ENCODE measurements around the gene LITAF.

Gene LITAF

GRCh38 chr16:11551842-11552241 lies 34.9 kb downstream of the LITAF start:
- no peak for DNase-seq (ENCODE audit: low read depth in 2 of 2)

- no peak for DNase-seq (ENCODE audit: low read depth in 2 of 2)
These were observed 35.8 kb downstream of the LITAF start for GRCh38 chr16:11550791-11551498.

GRCh38 chr16:11547118-11547916 lies 39.4 kb downstream of the LITAF start:
- DNase-seq (ENCODE audit: low read depth in 2 of 2): no peak

GRCh38 chr16:11546608-11547061 lies 40.1 kb downstream of the LITAF start:
- DNase-seq (ENCODE audit: low read depth in 2 of 2): no peak

DNA sequence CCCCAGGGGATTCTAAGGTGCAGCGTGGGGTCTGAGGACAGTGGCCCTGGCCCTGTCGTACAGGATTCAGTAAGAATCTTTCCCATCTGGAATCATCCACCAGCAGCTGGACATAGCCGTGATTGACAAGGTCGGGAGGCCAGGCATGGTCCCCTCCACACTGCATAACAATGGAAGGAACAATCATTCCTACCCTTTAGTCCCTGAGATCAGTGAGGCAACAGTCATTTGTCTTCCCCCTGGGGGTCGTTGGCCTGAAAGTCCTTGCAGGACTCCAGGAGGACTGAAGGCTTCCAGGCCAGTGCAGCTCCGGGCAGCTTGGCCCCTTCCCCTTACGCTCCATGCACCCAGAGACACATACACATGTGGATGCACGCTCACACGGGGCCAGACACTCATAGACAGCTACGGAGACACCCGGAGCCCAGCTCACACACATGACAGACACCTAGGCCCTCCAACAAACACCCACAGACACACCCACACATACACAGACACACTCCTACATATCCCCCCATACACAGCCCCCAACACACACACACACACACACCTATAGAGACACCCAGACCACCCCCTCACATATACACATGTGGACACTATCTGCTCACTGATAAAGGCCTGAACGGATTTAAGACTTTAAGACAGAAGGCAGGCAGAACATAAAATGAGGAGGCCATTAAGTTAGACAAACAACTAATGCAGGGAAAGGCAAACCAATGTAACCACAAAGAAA lies 42.9 kb downstream of the LITAF start:
- DNase-seq (ENCODE audit: low read depth in 2 of 2): no peak

DNA sequence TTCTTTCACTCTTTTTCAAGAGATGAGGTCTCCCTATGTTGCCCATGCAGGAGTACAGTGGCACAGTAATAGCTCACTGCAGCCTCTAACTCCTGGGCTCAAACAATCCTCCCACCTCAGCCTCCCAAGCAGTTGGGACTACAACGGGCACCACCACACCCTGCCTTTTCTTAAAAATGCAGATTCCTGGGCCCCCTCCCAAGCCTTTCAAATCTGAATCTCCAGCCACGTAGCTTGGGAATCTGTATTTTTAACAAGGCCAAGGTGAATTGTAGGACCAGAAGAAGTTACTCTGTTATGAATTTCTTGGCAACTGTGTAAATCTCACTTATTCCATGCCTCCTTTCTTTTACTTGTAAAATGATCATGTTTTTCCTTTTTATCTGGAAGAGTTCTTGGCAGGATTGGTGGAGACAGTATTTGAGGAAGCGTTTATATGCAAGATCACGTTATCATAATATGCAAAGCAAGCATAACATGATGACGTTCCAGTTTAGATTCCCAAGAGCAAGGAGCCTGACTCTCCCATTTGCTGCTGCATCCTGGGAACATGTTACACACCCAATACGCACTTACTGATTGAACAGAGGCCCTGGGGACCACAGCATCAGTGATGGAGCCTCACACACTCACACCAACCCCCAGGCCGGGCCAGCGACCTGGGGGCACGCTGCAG lies 44.5 kb downstream of the LITAF start:
- no peak for DNase-seq (ENCODE audit: low read depth in 2 of 2)

DNA sequence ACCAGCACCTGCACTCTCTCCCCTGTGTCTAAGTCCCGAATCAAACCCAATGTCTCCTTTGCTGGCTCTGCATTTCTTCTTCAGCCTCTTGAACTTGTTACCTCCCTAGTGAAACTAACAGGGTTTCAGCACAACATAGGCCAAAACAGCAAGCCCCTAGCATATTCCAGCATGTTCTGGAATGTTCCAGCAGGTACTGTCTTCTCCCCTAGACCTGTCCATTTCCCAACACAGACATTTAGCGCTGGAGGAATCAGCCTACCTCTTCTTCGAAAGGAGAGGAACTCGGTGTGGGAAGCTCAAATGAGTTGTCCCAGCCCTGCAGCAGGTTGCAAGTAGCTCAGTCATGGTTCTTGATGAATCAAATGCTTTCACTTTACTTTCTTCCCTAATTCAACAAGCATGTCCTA lies 47.1 kb downstream of the LITAF start:
- DNase-seq (ENCODE audit: low read depth in 2 of 2): no peak

- no peak for DNase-seq (ENCODE audit: low read depth in 2 of 2)
These were observed 47.8 kb downstream of the LITAF start for GRCh38 chr16:11538880-11539279.

DNA sequence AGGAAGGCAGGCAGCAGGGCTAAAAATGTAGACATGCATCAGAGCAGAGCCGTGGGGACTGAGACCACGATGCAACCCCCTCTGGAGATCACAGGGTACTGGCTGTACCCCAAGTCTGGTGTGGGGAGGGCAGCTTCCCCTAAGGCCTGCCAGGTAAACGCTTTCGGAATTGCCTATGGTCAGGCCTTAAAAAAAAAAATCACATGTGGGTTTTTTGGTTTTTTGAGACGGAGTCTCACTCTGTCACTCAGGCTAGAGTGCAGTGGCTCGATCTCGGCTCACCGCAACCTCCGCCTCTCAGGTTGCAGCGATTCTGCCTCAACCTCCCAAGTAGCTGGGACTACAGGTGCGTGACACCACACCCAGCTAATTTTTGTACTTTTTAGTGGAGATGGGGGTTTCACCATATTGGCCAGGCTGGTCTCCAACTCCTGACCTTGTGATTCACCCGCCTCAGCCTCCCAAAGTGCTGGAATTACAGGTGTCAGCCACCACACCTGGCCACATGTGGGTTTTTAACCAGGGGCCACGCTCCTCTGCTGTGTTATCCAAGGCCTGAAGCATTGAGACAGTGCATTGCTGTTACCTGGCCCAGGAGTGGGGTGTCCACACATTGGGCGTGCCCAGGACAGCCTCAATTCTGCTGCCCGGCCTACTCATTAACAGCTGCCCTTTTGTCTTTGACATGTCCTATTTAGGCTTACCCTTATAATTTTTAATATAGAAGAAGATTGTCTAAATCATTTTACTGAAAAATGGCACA lies 50.4 kb downstream of the LITAF start:
- DNase-seq (ENCODE audit: low read depth in 2 of 2): no peak

DNA sequence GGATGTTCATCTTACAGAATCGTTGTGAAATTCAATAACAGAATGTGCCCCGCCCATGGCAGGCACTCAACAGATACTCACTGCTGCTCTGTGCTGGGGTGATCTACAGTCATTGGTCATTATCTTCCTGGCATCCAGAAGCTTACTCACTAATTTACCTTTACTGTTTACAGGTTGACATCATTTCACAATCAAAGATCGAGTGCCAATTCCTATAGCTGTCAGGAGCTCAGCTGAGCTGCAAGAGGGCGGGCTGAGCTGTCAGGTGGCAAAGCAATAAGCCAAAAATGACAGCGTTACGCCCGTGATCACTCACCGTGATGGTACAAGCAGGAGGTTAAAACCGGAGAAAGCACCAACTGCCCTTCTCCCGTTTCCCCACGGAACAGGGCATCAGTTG lies 51.2 kb downstream of the LITAF start:
- no peak for DNase-seq (ENCODE audit: low read depth in 2 of 2)

DNA sequence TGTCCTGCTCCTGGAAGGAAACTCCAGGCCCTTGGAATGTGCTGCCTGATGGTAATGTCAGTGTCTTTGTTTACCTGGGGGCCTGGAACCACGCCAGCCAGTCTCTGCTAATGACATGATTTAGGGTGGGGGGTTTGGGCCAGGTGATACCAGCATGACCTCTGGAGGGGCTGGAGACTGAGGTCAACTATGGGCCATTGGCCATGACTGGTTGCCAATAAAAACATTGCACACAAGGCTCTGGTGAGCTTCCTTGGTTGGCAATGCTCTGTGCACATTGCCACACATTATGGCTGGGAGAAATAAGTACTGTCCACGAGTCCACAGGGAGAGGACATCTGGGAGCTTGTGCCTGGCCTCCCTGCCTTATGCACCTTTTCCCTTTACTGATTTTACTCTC lies 52.5 kb downstream of the LITAF start:
- no peak for DNase-seq (ENCODE audit: low read depth in 2 of 2)

DNA sequence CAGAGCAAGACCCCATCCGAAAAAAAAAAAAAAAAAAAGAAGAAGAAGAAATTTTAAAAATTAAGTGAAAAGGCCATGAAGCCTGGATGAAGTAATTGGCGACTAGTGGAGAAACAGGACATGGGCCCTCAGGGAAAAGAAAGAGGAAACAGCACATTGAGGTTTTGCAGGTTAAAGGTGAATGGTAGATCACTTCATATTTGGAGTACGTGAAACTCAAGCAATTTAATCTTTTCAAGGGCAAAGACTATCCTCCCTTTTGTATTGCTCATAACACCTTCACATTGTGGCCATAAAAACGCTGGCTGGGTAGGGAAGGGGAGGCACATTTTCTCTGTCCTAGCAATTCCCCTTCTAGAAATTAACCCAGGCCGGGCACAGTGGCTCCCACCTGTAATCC lies 53.1 kb downstream of the LITAF start:
- no peak for DNase-seq (ENCODE audit: low read depth in 2 of 2)

GRCh38 chr16:11530171-11530940 lies 56.4 kb downstream of the LITAF start:
- no peak for DNase-seq (ENCODE audit: low read depth in 2 of 2)

GRCh38 chr16:11529285-11529684 lies 57.4 kb downstream of the LITAF start:
- no peak for DNase-seq (ENCODE audit: low read depth in 2 of 2)

GRCh38 chr16:11528053-11528452 lies 58.7 kb downstream of the LITAF start:
- DNase-seq (ENCODE audit: low read depth in 2 of 2): no peak

DNA sequence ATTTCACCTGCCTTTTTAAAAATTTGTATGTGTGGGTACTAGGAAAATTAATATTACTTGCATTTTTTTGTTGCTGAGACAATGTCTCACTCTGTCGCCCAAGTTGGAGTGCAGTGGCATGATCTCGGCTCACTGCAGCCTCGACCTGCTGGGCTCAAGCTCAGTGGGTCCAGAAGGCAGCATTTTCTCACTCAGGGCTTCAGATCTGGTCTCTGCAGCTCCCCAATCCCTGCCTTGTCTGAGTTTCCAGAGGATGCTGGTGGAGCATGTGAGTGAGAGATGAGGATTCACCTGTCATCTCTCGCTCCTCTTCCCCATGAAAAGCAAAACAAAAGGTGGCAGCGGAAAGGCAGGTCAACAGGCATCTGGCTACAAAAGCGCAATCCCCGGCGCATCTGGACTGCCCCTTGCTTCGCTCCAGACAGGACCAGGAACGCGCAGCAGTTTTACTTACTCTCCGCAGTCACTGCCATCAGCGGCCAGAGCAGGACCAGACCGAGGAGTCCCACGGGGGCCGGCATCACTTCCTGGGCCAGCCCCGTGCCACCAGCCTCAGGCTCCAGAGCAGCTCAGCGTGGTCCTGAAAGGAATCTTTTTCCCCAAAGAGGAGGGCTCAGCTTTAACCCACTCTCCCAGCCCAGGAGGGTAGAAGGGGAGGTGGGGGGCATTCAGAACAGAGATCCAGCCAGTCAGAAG lies 59.9 kb downstream of the LITAF start:
- DNase-seq (ENCODE audit: low read depth in 2 of 2): no peak

DNA sequence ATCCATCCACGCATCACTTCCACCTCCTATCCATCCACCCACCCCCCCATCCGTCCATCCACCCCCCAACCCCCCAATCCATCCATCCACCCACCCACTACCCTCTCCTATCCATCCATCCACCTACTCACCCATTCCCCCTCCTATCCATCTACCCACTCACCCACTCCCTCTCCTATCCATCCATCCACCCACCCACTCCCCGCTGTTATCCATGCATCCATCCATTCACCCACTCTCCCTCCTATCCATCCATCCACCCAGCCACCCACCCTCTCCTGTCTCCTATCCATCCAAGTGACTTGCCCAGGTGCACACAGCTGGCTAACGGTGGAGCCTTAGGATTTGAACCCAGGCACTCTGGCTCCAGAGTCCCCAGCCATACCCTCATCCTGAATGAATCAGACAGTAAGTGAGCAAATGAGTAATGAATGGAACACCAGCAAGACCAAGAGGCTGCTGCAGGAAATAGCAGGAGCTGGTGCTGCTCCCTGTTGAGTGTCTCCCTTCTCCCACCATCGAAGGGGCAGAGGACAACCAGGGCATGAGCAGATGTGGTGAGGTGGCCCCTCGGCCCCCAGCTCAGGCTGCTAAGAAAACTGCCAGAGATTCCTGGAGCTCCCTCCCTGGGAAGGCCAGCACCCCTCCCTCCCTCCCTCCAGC lies 62.5 kb downstream of the LITAF start:
- no peak for DNase-seq (ENCODE audit: low read depth in 2 of 2)

DNA sequence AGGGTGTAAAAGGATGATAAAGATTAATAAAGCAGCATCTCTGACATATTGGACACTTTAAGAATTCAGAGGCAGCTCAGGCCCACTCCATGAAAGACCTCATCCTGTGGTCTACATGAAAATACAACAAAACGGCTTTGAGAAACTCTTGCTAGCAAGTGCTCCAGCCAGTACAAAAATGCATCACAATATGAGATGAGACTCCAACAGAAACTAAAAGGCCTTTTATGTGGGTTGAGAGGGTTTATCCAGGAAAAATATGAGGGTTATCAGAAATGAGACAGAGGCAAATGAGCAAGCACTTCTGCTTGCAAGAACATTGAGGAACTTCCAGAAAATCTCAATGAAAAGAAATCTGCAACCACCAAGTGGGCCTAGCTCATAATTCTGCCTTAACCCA lies 65.7 kb downstream of the LITAF start:
- no peak for DNase-seq (ENCODE audit: low read depth in 2 of 2)

DNA sequence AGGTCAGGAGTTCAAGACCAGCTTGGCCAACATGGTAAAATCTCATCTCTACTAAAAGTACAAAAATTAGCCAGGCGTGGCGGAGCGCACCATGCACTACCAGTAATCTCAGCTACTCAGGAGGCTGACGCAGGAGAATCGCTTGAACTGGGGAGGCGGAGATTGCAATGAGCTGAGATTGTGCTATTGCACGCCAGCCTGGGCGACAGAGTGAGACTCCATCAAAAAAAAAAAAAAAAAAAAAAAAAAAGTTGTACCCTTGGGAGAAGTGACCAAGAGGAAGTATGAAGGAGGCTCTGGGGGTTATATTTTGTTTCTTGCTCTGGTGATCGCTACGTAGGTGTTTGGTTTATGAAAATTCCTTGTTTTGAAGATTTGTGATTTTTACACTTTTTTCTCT lies 66.3 kb downstream of the LITAF start:
- no peak for DNase-seq (ENCODE audit: low read depth in 2 of 2)
